HEK293 (cell line): Measurements from ENCODE around the gene CYB561D2.

Experiments used
- HOXC10 ChIP-seq: sonication (generic); formaldehyde crosslinking; IDR thresholded peaks from 2 replicates; pipeline ENCODE4 v1.8.1; 2023; ENCODE audit warnings: mild to moderate bottlenecking, missing genetic modification reagents
- KLF7 ChIP-seq: fragments of 450-650 bp; formaldehyde crosslinking; IDR thresholded peaks from 2 replicates; pipeline ENCODE4 v1.5.1; 2016; ENCODE audit warnings: missing biosample characterization, missing genetic modification characterization, borderline replicate concordance
- TCF7L2 ChIP-seq: IDR thresholded peaks from 2 replicates; pipeline ENCODE4 v1.6.1; 2011; ENCODE audit warnings: low read depth, mild to moderate bottlenecking, inconsistent platforms, low read length, moderate library complexity, borderline replicate concordance
- ZNF132 ChIP-seq: fragments of 450-650 bp; formaldehyde crosslinking; IDR thresholded peaks from 2 replicates; pipeline ENCODE4 v1.5.1; 2017; ENCODE audit warnings: missing biosample characterization, missing genetic modification characterization, borderline replicate concordance
- ZNF311 ChIP-seq: fragments of 450-650 bp; formaldehyde crosslinking; IDR thresholded peaks from 2 replicates; pipeline ENCODE4 v1.5.1; 2017; ENCODE audit warnings: missing biosample characterization, missing genetic modification characterization, borderline replicate concordance
- ZNF521 ChIP-seq: fragments of 450-650 bp; formaldehyde crosslinking; IDR thresholded peaks from 2 replicates; pipeline ENCODE4 v1.5.1; 2017; ENCODE audit warnings: missing biosample characterization, mild to moderate bottlenecking, missing genetic modification characterization
- ZNF548 ChIP-seq: fragments of 450-650 bp; formaldehyde crosslinking; IDR thresholded peaks from 2 replicates; pipeline ENCODE4 v1.5.1; 2016; ENCODE audit warnings: missing biosample characterization, missing genetic modification characterization
- TF ChIP-seq, protein P1 (sequence below): fragments of 450-650 bp; formaldehyde crosslinking; IDR thresholded peaks from 2 replicates; pipeline ENCODE4 v1.5.1; 2016; ENCODE audit warnings: missing biosample characterization, missing genetic modification characterization
- TF ChIP-seq, protein P2 (sequence below): fragments of 450-650 bp; formaldehyde crosslinking; IDR thresholded peaks from 2 replicates; pipeline ENCODE4 v1.5.1; 2016; ENCODE audit warnings: missing biosample characterization, missing genetic modification characterization, borderline replicate concordance
- TF ChIP-seq, protein P3 (sequence below): fragments of 450-650 bp; formaldehyde crosslinking; IDR thresholded peaks from 2 replicates; pipeline ENCODE4 v1.5.1; 2017; ENCODE audit warnings: missing biosample characterization, missing genetic modification characterization
- TF ChIP-seq, protein P4 (sequence below): fragments of 450-650 bp; formaldehyde crosslinking; IDR thresholded peaks from 2 replicates; pipeline ENCODE4 v1.5.1; 2016; ENCODE audit warnings: missing biosample characterization, missing genetic modification characterization
- TF ChIP-seq, protein P5 (sequence below): fragments of 450-650 bp; formaldehyde crosslinking; IDR thresholded peaks from 2 replicates; pipeline ENCODE4 v1.5.0; 2017; ENCODE audit warnings: missing biosample characterization, missing genetic modification characterization, borderline replicate concordance
- TF ChIP-seq, protein P6 (sequence below): fragments of 450-650 bp; formaldehyde crosslinking; conservative IDR thresholded peaks from 2 replicates; pipeline ENCODE4 v1.5.1; 2016; ENCODE audit warnings: low read depth, missing biosample characterization, missing genetic modification characterization

CYB561D2 gene

DNA sequence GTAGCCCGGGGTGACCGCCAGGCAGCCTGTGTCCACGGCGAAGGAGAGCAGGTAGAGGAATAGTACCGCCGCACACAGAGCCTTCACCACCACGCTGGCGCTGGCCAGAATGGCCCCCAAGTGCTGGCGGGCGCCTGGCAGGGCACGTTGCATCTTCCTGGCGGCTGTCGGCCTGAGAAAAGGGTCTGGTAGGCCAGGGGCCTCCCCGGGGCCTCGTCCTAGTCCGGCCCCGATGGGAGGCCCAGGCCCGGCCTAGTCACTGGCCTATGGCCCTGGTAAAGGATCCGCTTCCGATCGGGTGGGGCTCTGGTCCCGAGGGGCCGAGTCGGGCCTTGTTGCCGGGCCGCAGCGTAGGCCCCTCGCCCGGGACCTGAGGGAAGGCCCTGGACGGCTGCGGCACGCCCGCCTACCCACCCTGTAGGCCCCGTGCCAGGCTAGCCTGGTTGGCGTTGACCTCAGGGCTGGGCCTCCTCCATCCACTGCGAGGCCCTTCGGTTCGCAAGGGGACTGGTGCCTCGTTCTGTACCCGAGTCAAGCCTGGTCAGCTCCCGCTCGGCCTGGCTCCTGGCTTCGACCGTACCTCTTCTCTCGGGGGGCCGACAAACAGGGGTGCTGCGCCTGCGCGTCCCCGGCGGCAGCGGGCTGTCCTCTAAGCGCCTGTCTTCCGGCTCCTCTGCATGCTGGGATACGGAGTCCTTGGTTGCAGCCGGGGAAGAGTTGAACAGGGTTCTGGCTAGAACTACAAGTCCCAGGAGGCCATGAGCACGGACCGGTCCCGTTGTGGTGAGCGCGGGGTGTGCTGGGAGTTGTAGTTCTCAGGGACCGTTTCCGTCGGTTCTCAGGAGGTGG is 8.5 kb downstream of the CYB561D2 start, which contains the start of gene TMEM115 (continued):
- TF ChIP-seq, protein P1, sequence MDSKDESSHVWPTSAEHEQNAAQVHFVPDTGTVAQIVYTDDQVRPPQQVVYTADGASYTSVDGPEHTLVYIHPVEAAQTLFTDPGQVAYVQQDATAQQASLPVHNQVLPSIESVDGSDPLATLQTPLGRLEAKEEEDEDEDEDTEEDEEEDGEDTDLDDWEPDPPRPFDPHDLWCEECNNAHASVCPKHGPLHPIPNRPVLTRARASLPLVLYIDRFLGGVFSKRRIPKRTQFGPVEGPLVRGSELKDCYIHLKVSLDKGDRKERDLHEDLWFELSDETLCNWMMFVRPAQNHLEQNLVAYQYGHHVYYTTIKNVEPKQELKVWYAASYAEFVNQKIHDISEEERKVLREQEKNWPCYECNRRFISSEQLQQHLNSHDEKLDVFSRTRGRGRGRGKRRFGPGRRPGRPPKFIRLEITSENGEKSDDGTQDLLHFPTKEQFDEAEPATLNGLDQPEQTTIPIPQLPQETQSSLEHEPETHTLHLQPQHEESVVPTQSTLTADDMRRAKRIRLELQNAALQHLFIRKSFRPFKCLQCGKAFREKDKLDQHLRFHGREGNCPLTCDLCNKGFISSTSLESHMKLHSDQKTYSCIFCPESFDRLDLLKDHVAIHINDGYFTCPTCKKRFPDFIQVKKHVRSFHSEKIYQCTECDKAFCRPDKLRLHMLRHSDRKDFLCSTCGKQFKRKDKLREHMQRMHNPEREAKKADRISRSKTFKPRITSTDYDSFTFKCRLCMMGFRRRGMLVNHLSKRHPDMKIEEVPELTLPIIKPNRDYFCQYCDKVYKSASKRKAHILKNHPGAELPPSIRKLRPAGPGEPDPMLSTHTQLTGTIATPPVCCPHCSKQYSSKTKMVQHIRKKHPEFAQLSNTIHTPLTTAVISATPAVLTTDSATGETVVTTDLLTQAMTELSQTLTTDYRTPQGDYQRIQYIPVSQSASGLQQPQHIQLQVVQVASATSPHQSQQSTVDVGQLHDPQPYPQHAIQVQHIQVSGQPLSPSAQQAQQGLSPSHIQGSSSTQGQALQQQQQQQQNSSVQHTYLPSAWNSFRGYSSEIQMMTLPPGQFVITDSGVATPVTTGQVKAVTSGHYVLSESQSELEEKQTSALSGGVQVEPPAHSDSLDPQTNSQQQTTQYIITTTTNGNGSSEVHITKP (tag by site-specific recombination): peak; percentile 75
- TF ChIP-seq, protein P2, sequence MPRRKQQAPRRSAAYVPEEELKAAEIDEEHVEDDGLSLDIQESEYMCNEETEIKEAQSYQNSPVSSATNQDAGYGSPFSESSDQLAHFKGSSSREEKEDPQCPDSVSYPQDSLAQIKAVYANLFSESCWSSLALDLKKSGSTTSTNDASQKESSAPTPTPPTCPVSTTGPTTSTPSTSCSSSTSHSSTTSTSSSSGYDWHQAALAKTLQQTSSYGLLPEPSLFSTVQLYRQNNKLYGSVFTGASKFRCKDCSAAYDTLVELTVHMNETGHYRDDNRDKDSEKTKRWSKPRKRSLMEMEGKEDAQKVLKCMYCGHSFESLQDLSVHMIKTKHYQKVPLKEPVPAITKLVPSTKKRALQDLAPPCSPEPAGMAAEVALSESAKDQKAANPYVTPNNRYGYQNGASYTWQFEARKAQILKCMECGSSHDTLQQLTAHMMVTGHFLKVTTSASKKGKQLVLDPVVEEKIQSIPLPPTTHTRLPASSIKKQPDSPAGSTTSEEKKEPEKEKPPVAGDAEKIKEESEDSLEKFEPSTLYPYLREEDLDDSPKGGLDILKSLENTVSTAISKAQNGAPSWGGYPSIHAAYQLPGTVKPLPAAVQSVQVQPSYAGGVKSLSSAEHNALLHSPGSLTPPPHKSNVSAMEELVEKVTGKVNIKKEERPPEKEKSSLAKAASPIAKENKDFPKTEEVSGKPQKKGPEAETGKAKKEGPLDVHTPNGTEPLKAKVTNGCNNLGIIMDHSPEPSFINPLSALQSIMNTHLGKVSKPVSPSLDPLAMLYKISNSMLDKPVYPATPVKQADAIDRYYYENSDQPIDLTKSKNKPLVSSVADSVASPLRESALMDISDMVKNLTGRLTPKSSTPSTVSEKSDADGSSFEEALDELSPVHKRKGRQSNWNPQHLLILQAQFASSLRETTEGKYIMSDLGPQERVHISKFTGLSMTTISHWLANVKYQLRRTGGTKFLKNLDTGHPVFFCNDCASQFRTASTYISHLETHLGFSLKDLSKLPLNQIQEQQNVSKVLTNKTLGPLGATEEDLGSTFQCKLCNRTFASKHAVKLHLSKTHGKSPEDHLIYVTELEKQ (tag by site-specific recombination): no peak
- TF ChIP-seq ZNF132 (no peak), ZNF521 (tag by site-specific recombination) (no peak), ZNF311 (no peak), HOXC10 (no peak), ZNF548 (tag by site-specific recombination) (no peak), KLF7 (tag by site-specific recombination) (peak; percentile 37; the same call in 1 of the 2 replicates), TCF7L2 (no peak)
- TF ChIP-seq, protein P3, sequence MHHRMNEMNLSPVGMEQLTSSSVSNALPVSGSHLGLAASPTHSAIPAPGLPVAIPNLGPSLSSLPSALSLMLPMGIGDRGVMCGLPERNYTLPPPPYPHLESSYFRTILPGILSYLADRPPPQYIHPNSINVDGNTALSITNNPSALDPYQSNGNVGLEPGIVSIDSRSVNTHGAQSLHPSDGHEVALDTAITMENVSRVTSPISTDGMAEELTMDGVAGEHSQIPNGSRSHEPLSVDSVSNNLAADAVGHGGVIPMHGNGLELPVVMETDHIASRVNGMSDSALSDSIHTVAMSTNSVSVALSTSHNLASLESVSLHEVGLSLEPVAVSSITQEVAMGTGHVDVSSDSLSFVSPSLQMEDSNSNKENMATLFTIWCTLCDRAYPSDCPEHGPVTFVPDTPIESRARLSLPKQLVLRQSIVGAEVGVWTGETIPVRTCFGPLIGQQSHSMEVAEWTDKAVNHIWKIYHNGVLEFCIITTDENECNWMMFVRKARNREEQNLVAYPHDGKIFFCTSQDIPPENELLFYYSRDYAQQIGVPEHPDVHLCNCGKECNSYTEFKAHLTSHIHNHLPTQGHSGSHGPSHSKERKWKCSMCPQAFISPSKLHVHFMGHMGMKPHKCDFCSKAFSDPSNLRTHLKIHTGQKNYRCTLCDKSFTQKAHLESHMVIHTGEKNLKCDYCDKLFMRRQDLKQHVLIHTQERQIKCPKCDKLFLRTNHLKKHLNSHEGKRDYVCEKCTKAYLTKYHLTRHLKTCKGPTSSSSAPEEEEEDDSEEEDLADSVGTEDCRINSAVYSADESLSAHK (tag by site-specific recombination): no peak
- TF ChIP-seq, protein P4, sequence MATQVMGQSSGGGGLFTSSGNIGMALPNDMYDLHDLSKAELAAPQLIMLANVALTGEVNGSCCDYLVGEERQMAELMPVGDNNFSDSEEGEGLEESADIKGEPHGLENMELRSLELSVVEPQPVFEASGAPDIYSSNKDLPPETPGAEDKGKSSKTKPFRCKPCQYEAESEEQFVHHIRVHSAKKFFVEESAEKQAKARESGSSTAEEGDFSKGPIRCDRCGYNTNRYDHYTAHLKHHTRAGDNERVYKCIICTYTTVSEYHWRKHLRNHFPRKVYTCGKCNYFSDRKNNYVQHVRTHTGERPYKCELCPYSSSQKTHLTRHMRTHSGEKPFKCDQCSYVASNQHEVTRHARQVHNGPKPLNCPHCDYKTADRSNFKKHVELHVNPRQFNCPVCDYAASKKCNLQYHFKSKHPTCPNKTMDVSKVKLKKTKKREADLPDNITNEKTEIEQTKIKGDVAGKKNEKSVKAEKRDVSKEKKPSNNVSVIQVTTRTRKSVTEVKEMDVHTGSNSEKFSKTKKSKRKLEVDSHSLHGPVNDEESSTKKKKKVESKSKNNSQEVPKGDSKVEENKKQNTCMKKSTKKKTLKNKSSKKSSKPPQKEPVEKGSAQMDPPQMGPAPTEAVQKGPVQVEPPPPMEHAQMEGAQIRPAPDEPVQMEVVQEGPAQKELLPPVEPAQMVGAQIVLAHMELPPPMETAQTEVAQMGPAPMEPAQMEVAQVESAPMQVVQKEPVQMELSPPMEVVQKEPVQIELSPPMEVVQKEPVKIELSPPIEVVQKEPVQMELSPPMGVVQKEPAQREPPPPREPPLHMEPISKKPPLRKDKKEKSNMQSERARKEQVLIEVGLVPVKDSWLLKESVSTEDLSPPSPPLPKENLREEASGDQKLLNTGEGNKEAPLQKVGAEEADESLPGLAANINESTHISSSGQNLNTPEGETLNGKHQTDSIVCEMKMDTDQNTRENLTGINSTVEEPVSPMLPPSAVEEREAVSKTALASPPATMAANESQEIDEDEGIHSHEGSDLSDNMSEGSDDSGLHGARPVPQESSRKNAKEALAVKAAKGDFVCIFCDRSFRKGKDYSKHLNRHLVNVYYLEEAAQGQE: peak; percentile 69
- TF ChIP-seq, protein P5, sequence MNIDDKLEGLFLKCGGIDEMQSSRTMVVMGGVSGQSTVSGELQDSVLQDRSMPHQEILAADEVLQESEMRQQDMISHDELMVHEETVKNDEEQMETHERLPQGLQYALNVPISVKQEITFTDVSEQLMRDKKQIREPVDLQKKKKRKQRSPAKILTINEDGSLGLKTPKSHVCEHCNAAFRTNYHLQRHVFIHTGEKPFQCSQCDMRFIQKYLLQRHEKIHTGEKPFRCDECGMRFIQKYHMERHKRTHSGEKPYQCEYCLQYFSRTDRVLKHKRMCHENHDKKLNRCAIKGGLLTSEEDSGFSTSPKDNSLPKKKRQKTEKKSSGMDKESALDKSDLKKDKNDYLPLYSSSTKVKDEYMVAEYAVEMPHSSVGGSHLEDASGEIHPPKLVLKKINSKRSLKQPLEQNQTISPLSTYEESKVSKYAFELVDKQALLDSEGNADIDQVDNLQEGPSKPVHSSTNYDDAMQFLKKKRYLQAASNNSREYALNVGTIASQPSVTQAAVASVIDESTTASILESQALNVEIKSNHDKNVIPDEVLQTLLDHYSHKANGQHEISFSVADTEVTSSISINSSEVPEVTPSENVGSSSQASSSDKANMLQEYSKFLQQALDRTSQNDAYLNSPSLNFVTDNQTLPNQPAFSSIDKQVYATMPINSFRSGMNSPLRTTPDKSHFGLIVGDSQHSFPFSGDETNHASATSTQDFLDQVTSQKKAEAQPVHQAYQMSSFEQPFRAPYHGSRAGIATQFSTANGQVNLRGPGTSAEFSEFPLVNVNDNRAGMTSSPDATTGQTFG (tag by site-specific recombination): no peak
- TF ChIP-seq, protein P6, sequence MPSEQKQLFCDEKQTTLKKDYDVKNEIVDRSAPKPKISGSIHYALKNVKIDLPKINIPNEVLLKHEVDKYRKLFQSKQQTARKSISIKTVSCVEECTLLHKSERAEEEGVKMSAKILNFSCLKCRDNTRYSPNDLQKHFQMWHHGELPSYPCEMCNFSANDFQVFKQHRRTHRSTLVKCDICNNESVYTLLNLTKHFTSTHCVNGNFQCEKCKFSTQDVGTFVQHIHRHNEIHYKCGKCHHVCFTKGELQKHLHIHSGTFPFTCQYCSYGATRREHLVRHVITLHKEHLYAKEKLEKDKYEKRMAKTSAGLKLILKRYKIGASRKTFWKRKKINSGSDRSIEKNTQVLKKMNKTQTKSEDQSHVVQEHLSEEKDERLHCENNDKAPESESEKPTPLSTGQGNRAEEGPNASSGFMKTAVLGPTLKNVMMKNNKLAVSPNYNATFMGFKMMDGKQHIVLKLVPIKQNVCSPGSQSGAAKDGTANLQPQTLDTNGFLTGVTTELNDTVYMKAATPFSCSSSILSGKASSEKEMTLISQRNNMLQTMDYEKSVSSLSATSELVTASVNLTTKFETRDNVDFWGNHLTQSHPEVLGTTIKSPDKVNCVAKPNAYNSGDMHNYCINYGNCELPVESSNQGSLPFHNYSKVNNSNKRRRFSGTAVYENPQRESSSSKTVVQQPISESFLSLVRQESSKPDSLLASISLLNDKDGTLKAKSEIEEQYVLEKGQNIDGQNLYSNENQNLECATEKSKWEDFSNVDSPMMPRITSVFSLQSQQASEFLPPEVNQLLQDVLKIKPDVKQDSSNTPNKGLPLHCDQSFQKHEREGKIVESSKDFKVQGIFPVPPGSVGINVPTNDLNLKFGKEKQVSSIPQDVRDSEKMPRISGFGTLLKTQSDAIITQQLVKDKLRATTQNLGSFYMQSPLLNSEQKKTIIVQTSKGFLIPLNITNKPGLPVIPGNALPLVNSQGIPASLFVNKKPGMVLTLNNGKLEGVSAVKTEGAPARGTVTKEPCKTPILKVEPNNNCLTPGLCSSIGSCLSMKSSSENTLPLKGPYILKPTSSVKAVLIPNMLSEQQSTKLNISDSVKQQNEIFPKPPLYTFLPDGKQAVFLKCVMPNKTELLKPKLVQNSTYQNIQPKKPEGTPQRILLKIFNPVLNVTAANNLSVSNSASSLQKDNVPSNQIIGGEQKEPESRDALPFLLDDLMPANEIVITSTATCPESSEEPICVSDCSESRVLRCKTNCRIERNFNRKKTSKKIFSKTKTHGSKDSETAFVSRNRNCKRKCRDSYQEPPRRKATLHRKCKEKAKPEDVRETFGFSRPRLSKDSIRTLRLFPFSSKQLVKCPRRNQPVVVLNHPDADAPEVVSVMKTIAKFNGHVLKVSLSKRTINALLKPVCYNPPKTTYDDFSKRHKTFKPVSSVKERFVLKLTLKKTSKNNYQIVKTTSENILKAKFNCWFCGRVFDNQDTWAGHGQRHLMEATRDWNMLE (tag by site-specific recombination): peak; percentile 51; the same call in 1 of the 2 replicates
